SK-N-MC (cell line): ENCODE results near the gene CTBP1.

Experiments
- EZH2 ChIP-seq: fragments of 200-600 bp; sonication (generic); IDR thresholded peaks from one replicate; pipeline ENCODE4 v1.6.1; 2017; ENCODE audit warnings: antibody characterized with exemption
- FOXP2 ChIP-seq: optimal IDR thresholded peaks from 2 replicates; pipeline ENCODE3; 2011; ENCODE audit warnings: mild to moderate bottlenecking, moderate library complexity; ENCODE audit not compliant: insufficient read depth; ENCODE audit errors: extremely low read length, control extremely low read depth

- TF ChIP-seq EZH2 (no peak), FOXP2 (no peak)
Measured at GRCh38 chr4:1205586-1206298, 43.2 kb downstream of the CTBP1 start.
